H1 (cell line): ENCODE results near the gene CRYGS. TPM values are rescaled to one million over a fixed set of nuclear protein-coding genes. Genes with fewer than 3 reads are reported as not detected.

Experiments used
- CTCF ChIA-PET: fragments of 300-600 bp; sonication (Branson Sonifier 250); formaldehyde crosslinking; loops from one replicate; lab custom pipeline; 2021; ENCODE audit not compliant: partially characterized antibody; lab: Charles Lee
- POLR2A ChIA-PET: fragments of 300-600 bp; sonication (Branson Sonifier 250); formaldehyde crosslinking; loops from one replicate; lab custom pipeline; 2021; ENCODE audit warnings: inconsistent platforms; ENCODE audit not compliant: partially characterized antibody; lab: Charles Lee
- DNase-seq, 2 experiments: peaks; one replicate each; pipeline versions ENCODE4 v3.0.0 to v3.0.0-alpha.2; 2010 to 2022; ENCODE audit warnings: low spot score in 2 of 2, low read depth in 1 of 2, mixed read lengths in 1 of 2
- FAIRE-seq: peaks from 2 replicates; lab custom pipeline; 2011; peaks lifted over from hg19 to GRCh38; lab: Jason Lieb, UNC
- H2AFZ ChIP-seq: 2 replicates; pipeline ENCODE4 v1.8.1; 2012; ENCODE audit warnings: low read length, inconsistent platforms
- H2AK5ac ChIP-seq: 2 replicates; pipeline ENCODE4 v1.6.1; 2013; ENCODE audit warnings: low read depth, low read length
- H2BK120ac ChIP-seq: replicated peaks from 2 replicates; pipeline ENCODE3; 2013; ENCODE audit warnings: low read depth, low read length, inconsistent platforms
- H2BK12ac ChIP-seq: 2 replicates; pipeline ENCODE4 v1.6.1; 2013; ENCODE audit warnings: low read depth, low read length
- H2BK15ac ChIP-seq: 2 replicates; pipeline ENCODE4 v1.6.1; 2013; ENCODE audit warnings: low read length
- H2BK20ac ChIP-seq: 2 replicates; pipeline ENCODE4 v1.6.1; 2013; ENCODE audit warnings: low read length
- H2BK5ac ChIP-seq: 2 replicates; pipeline ENCODE4 v1.6.1; 2013; ENCODE audit warnings: low read depth, low read length
- H3K14ac ChIP-seq: 2 replicates; pipeline ENCODE4 v1.6.1; 2013; ENCODE audit warnings: inconsistent platforms; ENCODE audit not compliant: insufficient read length
- H3K18ac ChIP-seq: 2 replicates; pipeline ENCODE4 v1.6.1; 2013; ENCODE audit warnings: low read length; ENCODE audit errors: extremely low read depth
- H3K23ac ChIP-seq: 2 replicates; pipeline ENCODE4 v1.6.1; 2013; ENCODE audit warnings: inconsistent platforms; ENCODE audit not compliant: insufficient read length
- H3K23me2 ChIP-seq: 2 replicates; pipeline ENCODE4 v1.6.1; 2013; ENCODE audit warnings: low read depth, low read length
- H3K27ac ChIP-seq: 2 replicates; pipeline ENCODE4 v1.6.1; 2011; ENCODE audit warnings: low read depth, low read length, inconsistent platforms
- H3K27me3 ChIP-seq, 4 experiments: replicated peaks in 1 of 4; 1 replicate in 1 of 4; 2 replicates in 3 of 4; pipeline versions ENCODE4 v1.6.1 to v1.8.1; 2011 to 2013; ENCODE audit warnings: low read length in 3 of 4, mild to moderate bottlenecking in 3 of 4, inconsistent platforms in 2 of 4, mixed read lengths in 2 of 4, moderate library complexity in 1 of 4; ENCODE audit not compliant: control insufficient read depth in 3 of 4, insufficient read depth in 3 of 4; ENCODE audit errors: extremely low read depth in 1 of 4
- H3K36me3 ChIP-seq, 4 experiments: 2 replicates each; pipeline versions ENCODE4 v1.6.1 to v1.8.1; 2011 to 2013; ENCODE audit warnings: mild to moderate bottlenecking in 4 of 4, low read length in 3 of 4, moderate library complexity in 2 of 4, control low read depth in 1 of 4, inconsistent platforms in 1 of 4; ENCODE audit not compliant: insufficient read depth in 4 of 4, control insufficient read depth in 2 of 4
- H3K4ac ChIP-seq: replicated peaks from 2 replicates; pipeline ENCODE3; 2013; ENCODE audit warnings: low read length, low read depth, mixed read lengths, inconsistent platforms; ENCODE audit not compliant: insufficient read length
- H3K4me1 ChIP-seq, 4 experiments: replicated peaks in 1 of 4; 1 replicate in 1 of 4; 2 replicates in 3 of 4; pipeline versions ENCODE4 v1.6.1 to v1.8.1; 2011 to 2013; ENCODE audit warnings: low read length in 3 of 4, inconsistent platforms in 2 of 4, mixed read lengths in 1 of 4; ENCODE audit not compliant: insufficient read depth in 4 of 4, control insufficient read depth in 3 of 4
- H3K4me2 ChIP-seq, 2 experiments: 2 replicates each; pipeline versions ENCODE4 v1.6.1 to v1.8.1; 2011 to 2013; ENCODE audit warnings: low read depth in 2 of 2, low read length in 2 of 2, control low read depth in 1 of 2, inconsistent platforms in 1 of 2, mild to moderate bottlenecking in 1 of 2; ENCODE audit not compliant: insufficient read depth in 1 of 2
- H3K4me3 ChIP-seq, 4 experiments: fragments of 200-600, 300-600 bp in 1 of 4; sonication (generic), shearing (Covaris generic), sonication (Bioruptor Twin) in 1 of 4; 2 replicates each; pipeline versions ENCODE4 v1.5.1 to v1.8.1; 2011 to 2016; ENCODE audit warnings: low read length in 4 of 4, low read depth in 3 of 4, control low read depth in 2 of 4, inconsistent platforms in 2 of 4, mild to moderate bottlenecking in 2 of 4, mixed read lengths in 1 of 4, moderate library complexity in 1 of 4; ENCODE audit not compliant: insufficient read depth in 2 of 4; ENCODE audit errors: extremely low read depth in 1 of 4
- H3K56ac ChIP-seq: replicated peaks from 2 replicates; pipeline ENCODE3; 2013; ENCODE audit warnings: low read depth, mild to moderate bottlenecking, mixed read lengths, low read length, inconsistent platforms; ENCODE audit not compliant: insufficient read length
- H3K79me1 ChIP-seq: 2 replicates; pipeline ENCODE4 v1.6.1; 2013; ENCODE audit warnings: low read depth, low read length, control low read depth
- H3K79me2 ChIP-seq, 2 experiments: 2 replicates each; pipeline versions ENCODE4 v1.6.1 to v1.8.1; 2012 to 2013; ENCODE audit warnings: low read length in 2 of 2, mild to moderate bottlenecking in 2 of 2, inconsistent platforms in 1 of 2; ENCODE audit not compliant: insufficient read depth in 2 of 2, control insufficient read depth in 1 of 2
- H3K9ac ChIP-seq, 4 experiments: replicated peaks in 1 of 4; 1 replicate in 1 of 4; 2 replicates in 3 of 4; pipeline versions ENCODE4 v1.6.1 to v1.8.1; 2011 to 2013; ENCODE audit warnings: low read depth in 3 of 4, low read length in 3 of 4, control low read depth in 2 of 4, mild to moderate bottlenecking in 2 of 4, moderate library complexity in 2 of 4, inconsistent platforms in 1 of 4; ENCODE audit errors: extremely low read depth in 1 of 4
- H3K9me3 ChIP-seq, 2 experiments: 2 replicates each; pipeline versions ENCODE4 v1.6.1 to v1.8.1; 2012 to 2013; ENCODE audit warnings: mild to moderate bottlenecking in 2 of 2, moderate library complexity in 2 of 2, control low read depth in 1 of 2, inconsistent platforms in 1 of 2, low read depth in 1 of 2, low read length in 1 of 2, mixed read lengths in 1 of 2; ENCODE audit not compliant: insufficient read depth in 2 of 2
- H4K20me1 ChIP-seq, 2 experiments: replicated peaks in 1 of 2; 2 replicates each; pipeline versions ENCODE3 to v1.8.1; 2011 to 2013; ENCODE audit warnings: inconsistent platforms in 2 of 2, low read length in 2 of 2, mild to moderate bottlenecking in 1 of 2; ENCODE audit not compliant: insufficient read depth in 2 of 2, control insufficient read depth in 1 of 2
- H4K5ac ChIP-seq: 2 replicates; pipeline ENCODE4 v1.6.1; 2013; ENCODE audit warnings: low read length, low read depth, mixed read lengths, inconsistent platforms; ENCODE audit not compliant: insufficient read length
- H4K8ac ChIP-seq: 2 replicates; pipeline ENCODE4 v1.8.0; 2013; ENCODE audit warnings: mild to moderate bottlenecking, moderate library complexity, low read length, inconsistent platforms; ENCODE audit not compliant: insufficient read depth; ENCODE audit errors: extremely low read depth
- H4K91ac ChIP-seq: replicated peaks from 2 replicates; pipeline ENCODE3; 2013; ENCODE audit warnings: low read length, mixed read lengths, inconsistent platforms; ENCODE audit not compliant: insufficient read length
- EGR1 ChIP-seq: IDR thresholded peaks from 2 replicates; pipeline ENCODE4 v1.6.1; 2011; ENCODE audit warnings: low read depth, low read length, borderline replicate concordance
- GABPA ChIP-seq: IDR thresholded peaks from 2 replicates; pipeline ENCODE4 v1.6.1; 2011; ENCODE audit warnings: mild to moderate bottlenecking, low read length, moderate library complexity, borderline replicate concordance; ENCODE audit not compliant: insufficient read depth
- JUND ChIP-seq: IDR thresholded peaks from 2 replicates; pipeline ENCODE4 v1.6.1; 2011; ENCODE audit warnings: mild to moderate bottlenecking, improper control_type of control experiment, low read length
- MAFK ChIP-seq: IDR thresholded peaks from 2 replicates; pipeline ENCODE4 v1.6.1; 2012; ENCODE audit warnings: low read depth, mild to moderate bottlenecking, improper control_type of control experiment, low read length
- RBBP5 ChIP-seq: IDR thresholded peaks from 2 replicates; pipeline ENCODE4 v1.7.1; 2012; ENCODE audit warnings: low read depth, mild to moderate bottlenecking, inconsistent platforms, low read length, moderate library complexity, borderline replicate concordance
- SIN3A ChIP-seq, 2 experiments: IDR thresholded peaks in 1 of 2; conservative IDR thresholded peaks in 1 of 2; 2 replicates each; pipeline ENCODE4 v1.6.1; 2011 to 2012; ENCODE audit warnings: low read length in 2 of 2, improper control_type of control experiment in 1 of 2, low read depth in 1 of 2, mild to moderate bottlenecking in 1 of 2
- TBP ChIP-seq: IDR thresholded peaks from 2 replicates; pipeline ENCODE4 v1.6.1; 2011; ENCODE audit warnings: low read depth, low read length, improper control_type of control experiment
- polyA plus RNA-seq, 7 experiments: library from polyadenylated mRNA; depleted of rRNA in 3 of 7; stranded (reverse) in 5 of 7; unstranded in 2 of 7; fragments of >200 nt in 5 of 7; fragments of 200-250 nt in 2 of 7; gene quantifications; 1 replicate in 5 of 7; 2 replicates in 1 of 7; 4 replicates in 1 of 7; pipeline versions ENCODE4 v1.2.1 to v1.2.3, GENCODE V29; 2011 to 2013; ENCODE audit warnings: missing spikeins in 2 of 7, mixed read lengths in 2 of 7
- total RNA-seq: library from RNA; stranded (reverse); fragmentation: NEBNext Ultra II Directional; extraction: Animal tissue kit (Norgen Biotek cat#: 25700); gene quantifications from 2 replicates; pipeline ENCODE4 v1.2.1, GENCODE V29; 2021

Gene CRYGS
- total and polyA plus RNA-seq, 2 of the 8 experiments (the other 6 are each of a cell fraction or from before 2014, with no cell fraction given) = 1.5 to 1.8 TPM

DNA sequence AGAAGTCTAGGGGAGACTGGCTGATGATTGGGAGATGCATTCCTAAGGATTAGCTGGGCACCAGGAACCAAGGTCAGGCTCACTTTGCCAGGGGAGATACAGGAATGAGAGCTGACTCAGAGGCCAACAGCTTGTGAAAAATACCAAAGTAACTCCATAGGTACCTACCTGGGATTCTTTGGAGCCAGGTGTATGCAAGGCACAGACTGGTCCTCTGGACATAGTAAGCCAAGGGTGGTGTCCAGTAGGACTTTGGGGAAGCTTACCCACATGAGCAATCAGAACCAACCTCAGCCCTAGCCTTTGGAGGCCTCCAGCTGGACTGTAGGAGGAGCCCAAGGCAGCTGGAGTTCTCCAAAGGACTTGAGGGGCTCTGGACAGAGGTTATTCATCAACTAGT lies 47.5 kb downstream of the CRYGS start:
- H4K91ac ChIP-seq = no peak overlapping the region
- no peak overlapping the region for H2AK5ac ChIP-seq
- ChIA-PET CTCF (interaction anchor here (0.9 to 2.1 kb wide), 6 partner anchors 17 to 553 kb away, joined by 3 to 8 read pairs (median 3); no protein-coding TSS in a partner anchor), POLR2A (no interaction called here)
- no peak overlapping the region for H2BK5ac ChIP-seq
- no peaks in the 10 kb centered on the region for H3K27me3 ChIP-seq
- no peak overlapping the region for H3K18ac ChIP-seq
- H4K5ac ChIP-seq = no peak overlapping the region
- H2BK15ac ChIP-seq = no peak overlapping the region
- no peak overlapping the region for H3K23ac ChIP-seq
- H3K79me2 ChIP-seq = no peaks in the 10 kb centered on the region
- H3K23me2 ChIP-seq = no peaks in the 10 kb centered on the region
- DNase-seq = peak in 1 of 2 experiments; percentile 11
- H3K79me1 ChIP-seq = no peaks in the 10 kb centered on the region
- no peak overlapping the region for H2BK120ac ChIP-seq
- H3K9ac ChIP-seq = no peak overlapping the region
- no peaks in the 10 kb centered on the region for H4K20me1 ChIP-seq
- H4K8ac ChIP-seq = no peak overlapping the region
- no peak overlapping the region for H3K14ac ChIP-seq
- H3K9me3 ChIP-seq = no peaks in the 10 kb centered on the region
- H2BK20ac ChIP-seq = no peak overlapping the region
- H3K56ac ChIP-seq = no peak overlapping the region
- H2AFZ ChIP-seq = no peak overlapping the region
- H2BK12ac ChIP-seq = no peak overlapping the region
- FAIRE-seq = no peak
- TF ChIP-seq EGR1 = no peak
- TF ChIP-seq GABPA = no peak
- TF ChIP-seq JUND = no peak
- TF ChIP-seq RBBP5 = no peak
- TF ChIP-seq TBP = no peak
- TF ChIP-seq SIN3A (conservative IDR thresholded peaks at IDR 0.05 in 1 of 2, IDR thresholded peaks at IDR 0.05 in 1 of 2; ENCODE audit: low read depth in 1 of 2, low read length in 2 of 2) = no peak
- no peak for TF ChIP-seq MAFK
- no peaks in the 10 kb centered on the region for H3K4me1 ChIP-seq
- H3K4me2 ChIP-seq = no peak overlapping the region
- no peak overlapping the region for H3K4ac ChIP-seq
- no peaks in the 10 kb centered on the region for H3K36me3 ChIP-seq
- no peak overlapping the region for H3K4me3 ChIP-seq
- no peak overlapping the region for H3K27ac ChIP-seq
